HEK293 (cell line): ENCODE measurements around the gene MCM6.

Source experiments
- CTCF ChIA-PET: fragments of 350-600 bp; formaldehyde crosslinking; extraction: SDS; loops from one replicate; lab custom pipeline; 2021; ENCODE audit warnings: antibody characterized with exemption; lab: Yijun Ruan, JAX
- POLR2A ChIA-PET: fragments of 300-600 bp; formaldehyde crosslinking; extraction: SDS; loops from one replicate; lab custom pipeline; 2020; ENCODE audit warnings: antibody characterized with exemption, inconsistent platforms; lab: Yijun Ruan, JAX
- H3K27ac ChIP-seq: fragments of 200-500 bp; sonication (Bioruptor generic); 2 replicates; pipeline ENCODE4 v1.5.1; 2014; ENCODE audit warnings: low read depth, low read length, control low read depth, inconsistent platforms; ENCODE audit errors: extremely low read depth
- H3K36me3 ChIP-seq, 2 experiments: fragments of 200-500 bp in 1 of 2; sonication (Bioruptor generic) in 1 of 2; 1 replicate in 1 of 2; 2 replicates in 1 of 2; pipeline ENCODE4 v1.5.1; 2014 to 2017; ENCODE audit warnings: inconsistent platforms in 2 of 2, low read length in 2 of 2; ENCODE audit not compliant: control insufficient read depth in 2 of 2, insufficient read depth in 1 of 2
- H3K4me1 ChIP-seq: fragments of 200-500 bp; sonication (Bioruptor generic); 2 replicates; pipeline ENCODE4 v1.5.1; 2014; ENCODE audit warnings: mild to moderate bottlenecking, low read length, inconsistent platforms; ENCODE audit not compliant: control insufficient read depth, insufficient read depth
- H3K4me3 ChIP-seq: 2 replicates; pipeline ENCODE4 v1.5.1; 2011; ENCODE audit warnings: low read depth, mild to moderate bottlenecking, control low read depth, low read length, moderate library complexity
- H3K9me3 ChIP-seq: fragments of 200-500 bp; sonication (Bioruptor generic); 2 replicates; pipeline ENCODE4 v1.5.1; 2014; ENCODE audit warnings: low read depth, low read length, inconsistent platforms; ENCODE audit not compliant: control insufficient read depth, insufficient read depth
- GFI1B ChIP-seq: fragments of 450-650 bp; formaldehyde crosslinking; IDR thresholded peaks from 2 replicates; pipeline ENCODE4 v1.5.1; 2016; ENCODE audit warnings: missing biosample characterization, missing genetic modification characterization
- GLI4 ChIP-seq: fragments of 450-650 bp; formaldehyde crosslinking; IDR thresholded peaks from 2 replicates; pipeline ENCODE4 v1.5.1; 2016; ENCODE audit warnings: missing biosample characterization, missing genetic modification characterization
- HOXD13 ChIP-seq: sonication (generic); formaldehyde crosslinking; IDR thresholded peaks from 2 replicates; pipeline ENCODE4 v1.8.0; 2022; ENCODE audit warnings: missing genetic modification reagents, borderline replicate concordance
- KLF16 ChIP-seq: fragments of 450-650 bp; formaldehyde crosslinking; IDR thresholded peaks from 2 replicates; pipeline ENCODE4 v1.5.1; 2017; ENCODE audit warnings: missing biosample characterization, missing genetic modification characterization
- OSR2 ChIP-seq: fragments of 450-650 bp; formaldehyde crosslinking; IDR thresholded peaks from 2 replicates; pipeline ENCODE4 v1.5.1; 2016; ENCODE audit warnings: missing biosample characterization, missing genetic modification characterization
- SP7 ChIP-seq: fragments of 450-650 bp; formaldehyde crosslinking; IDR thresholded peaks from 2 replicates; pipeline ENCODE4 v1.5.1; 2016; ENCODE audit warnings: missing biosample characterization, missing genetic modification characterization
- TCF7L2 ChIP-seq: IDR thresholded peaks from 2 replicates; pipeline ENCODE4 v1.6.1; 2011; ENCODE audit warnings: low read depth, mild to moderate bottlenecking, inconsistent platforms, low read length, moderate library complexity, borderline replicate concordance
- YY2 ChIP-seq: fragments of 450-650 bp; formaldehyde crosslinking; IDR thresholded peaks from 2 replicates; pipeline ENCODE4 v1.5.1; 2016; ENCODE audit warnings: missing biosample characterization, missing genetic modification characterization
- ZFP69B ChIP-seq: fragments of 450-650 bp; formaldehyde crosslinking; IDR thresholded peaks from 2 replicates; pipeline ENCODE4 v1.5.1; 2016; ENCODE audit warnings: missing biosample characterization, missing genetic modification characterization
- ZNF10 ChIP-seq: fragments of 450-650 bp; formaldehyde crosslinking; IDR thresholded peaks from 2 replicates; pipeline ENCODE4 v1.5.1; 2017; ENCODE audit warnings: missing biosample characterization, missing genetic modification characterization
- ZNF132 ChIP-seq: fragments of 450-650 bp; formaldehyde crosslinking; IDR thresholded peaks from 2 replicates; pipeline ENCODE4 v1.5.1; 2017; ENCODE audit warnings: missing biosample characterization, missing genetic modification characterization, borderline replicate concordance
- ZNF211 ChIP-seq: fragments of 450-650 bp; formaldehyde crosslinking; IDR thresholded peaks from 2 replicates; pipeline ENCODE4 v1.5.1; 2016; ENCODE audit warnings: low read depth, missing biosample characterization, missing genetic modification characterization
- ZNF394 ChIP-seq: fragments of 450-650 bp; formaldehyde crosslinking; IDR thresholded peaks from 2 replicates; pipeline ENCODE4 v1.5.1; 2016; ENCODE audit warnings: missing biosample characterization, missing genetic modification characterization, mild to moderate bottlenecking, moderate library complexity, borderline replicate concordance
- ZNF449 ChIP-seq: fragments of 450-650 bp; formaldehyde crosslinking; IDR thresholded peaks from 2 replicates; pipeline ENCODE4 v1.5.1; 2017; ENCODE audit warnings: missing biosample characterization, mild to moderate bottlenecking, missing genetic modification characterization, moderate library complexity
- ZNF548 ChIP-seq: fragments of 450-650 bp; formaldehyde crosslinking; IDR thresholded peaks from 2 replicates; pipeline ENCODE4 v1.5.1; 2016; ENCODE audit warnings: missing biosample characterization, missing genetic modification characterization
- ZNF664 ChIP-seq: fragments of 450-650 bp; formaldehyde crosslinking; IDR thresholded peaks from 2 replicates; pipeline ENCODE4 v1.5.1; 2016; ENCODE audit warnings: missing biosample characterization, missing genetic modification characterization
- ZNF777 ChIP-seq: fragments of 450-650 bp; formaldehyde crosslinking; IDR thresholded peaks from 2 replicates; pipeline ENCODE4 v1.5.1; 2017; ENCODE audit warnings: missing biosample characterization, missing genetic modification characterization, borderline replicate concordance
- ZSCAN23 ChIP-seq: fragments of 450-650 bp; formaldehyde crosslinking; IDR thresholded peaks from 2 replicates; pipeline ENCODE4 v1.5.1; 2016; ENCODE audit warnings: missing biosample characterization, missing genetic modification characterization
- ZSCAN4 ChIP-seq: fragments of 450-650 bp; formaldehyde crosslinking; IDR thresholded peaks from 2 replicates; pipeline ENCODE4 v1.5.1; 2017; ENCODE audit warnings: missing biosample characterization, missing genetic modification characterization
- TF ChIP-seq, protein P1 (sequence below): fragments of 450-650 bp; formaldehyde crosslinking; IDR thresholded peaks from 2 replicates; pipeline ENCODE4 v1.5.1; 2016; ENCODE audit warnings: missing biosample characterization, missing genetic modification characterization
- TF ChIP-seq, protein P2 (sequence below): fragments of 450-650 bp; formaldehyde crosslinking; IDR thresholded peaks from 2 replicates; pipeline ENCODE4 v1.5.1; 2016; ENCODE audit warnings: missing biosample characterization, missing genetic modification characterization
- TF ChIP-seq, protein P3 (sequence below): sonication (generic); formaldehyde crosslinking; IDR thresholded peaks from 2 replicates; pipeline ENCODE4 v1.8.1; 2022; ENCODE audit warnings: mild to moderate bottlenecking, moderate library complexity, missing genetic modification reagents

Gene MCM6

GRCh38 chr2:135850892-135851668 lies 25.2 kb downstream of the MCM6 start (continued):
- TF ChIP-seq ZNF394 (tag by site-specific recombination) (no peak), ZNF548 (tag by site-specific recombination) (no peak), TCF7L2 (no peak), ZNF664 (tag by site-specific recombination) (no peak)

DNA sequence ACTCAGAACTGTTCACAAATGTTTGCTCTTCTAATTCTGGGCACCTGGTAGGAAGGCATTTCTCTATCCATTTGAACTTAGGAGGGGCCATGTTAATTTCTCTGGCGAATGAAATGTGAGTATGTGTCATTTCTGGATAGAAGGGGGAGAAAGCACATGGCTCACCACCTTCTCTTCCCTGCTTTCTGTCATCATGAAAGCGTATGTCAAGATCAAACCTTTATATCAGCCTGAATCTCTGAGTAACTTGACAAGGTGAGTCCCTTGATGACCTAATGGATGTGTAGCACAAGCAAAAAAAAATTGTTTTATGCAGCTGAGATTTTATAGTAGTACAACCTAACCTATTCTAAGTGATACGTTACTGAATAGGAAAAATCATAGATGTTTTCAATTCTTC lies 27.2 kb downstream of the MCM6 start:
- peaks cover 79 to 97% of the 10 kb centered on the region in 2 experiments for H3K36me3 ChIP-seq
- no peaks in the 10 kb centered on the region for H3K9me3 ChIP-seq
- POLR2A ChIA-PET: no interaction called here

GRCh38 chr2:135845997-135846396 lies 30.2 kb downstream of the MCM6 start:
- H3K4me3 ChIP-seq: no peak overlapping the region
- CTCF ChIA-PET: interaction anchor here (0.5 kb wide), 1 partner anchor 81 kb away, joined by 3 read pairs; no protein-coding TSS in a partner anchor
- H3K4me1 ChIP-seq: no peaks in the 10 kb centered on the region
- H3K27ac ChIP-seq: no peak overlapping the region
- POLR2A ChIA-PET: no interaction called here
- no peaks in the 10 kb centered on the region for H3K9me3 ChIP-seq
- TF ChIP-seq, protein P1, sequence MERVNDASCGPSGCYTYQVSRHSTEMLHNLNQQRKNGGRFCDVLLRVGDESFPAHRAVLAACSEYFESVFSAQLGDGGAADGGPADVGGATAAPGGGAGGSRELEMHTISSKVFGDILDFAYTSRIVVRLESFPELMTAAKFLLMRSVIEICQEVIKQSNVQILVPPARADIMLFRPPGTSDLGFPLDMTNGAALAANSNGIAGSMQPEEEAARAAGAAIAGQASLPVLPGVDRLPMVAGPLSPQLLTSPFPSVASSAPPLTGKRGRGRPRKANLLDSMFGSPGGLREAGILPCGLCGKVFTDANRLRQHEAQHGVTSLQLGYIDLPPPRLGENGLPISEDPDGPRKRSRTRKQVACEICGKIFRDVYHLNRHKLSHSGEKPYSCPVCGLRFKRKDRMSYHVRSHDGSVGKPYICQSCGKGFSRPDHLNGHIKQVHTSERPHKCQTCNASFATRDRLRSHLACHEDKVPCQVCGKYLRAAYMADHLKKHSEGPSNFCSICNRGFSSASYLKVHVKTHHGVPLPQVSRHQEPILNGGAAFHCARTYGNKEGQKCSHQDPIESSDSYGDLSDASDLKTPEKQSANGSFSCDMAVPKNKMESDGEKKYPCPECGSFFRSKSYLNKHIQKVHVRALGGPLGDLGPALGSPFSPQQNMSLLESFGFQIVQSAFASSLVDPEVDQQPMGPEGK (tag by site-specific recombination): no peak
- TF ChIP-seq ZSCAN4 (tag by site-specific recombination) (no peak), YY2 (no peak), SP7 (tag by site-specific recombination) (no peak), ZFP69B (tag by site-specific recombination) (no peak), ZNF777 (no peak), GLI4 (no peak), ZNF10 (tag by site-specific recombination) (no peak)
- TF ChIP-seq, protein P2, sequence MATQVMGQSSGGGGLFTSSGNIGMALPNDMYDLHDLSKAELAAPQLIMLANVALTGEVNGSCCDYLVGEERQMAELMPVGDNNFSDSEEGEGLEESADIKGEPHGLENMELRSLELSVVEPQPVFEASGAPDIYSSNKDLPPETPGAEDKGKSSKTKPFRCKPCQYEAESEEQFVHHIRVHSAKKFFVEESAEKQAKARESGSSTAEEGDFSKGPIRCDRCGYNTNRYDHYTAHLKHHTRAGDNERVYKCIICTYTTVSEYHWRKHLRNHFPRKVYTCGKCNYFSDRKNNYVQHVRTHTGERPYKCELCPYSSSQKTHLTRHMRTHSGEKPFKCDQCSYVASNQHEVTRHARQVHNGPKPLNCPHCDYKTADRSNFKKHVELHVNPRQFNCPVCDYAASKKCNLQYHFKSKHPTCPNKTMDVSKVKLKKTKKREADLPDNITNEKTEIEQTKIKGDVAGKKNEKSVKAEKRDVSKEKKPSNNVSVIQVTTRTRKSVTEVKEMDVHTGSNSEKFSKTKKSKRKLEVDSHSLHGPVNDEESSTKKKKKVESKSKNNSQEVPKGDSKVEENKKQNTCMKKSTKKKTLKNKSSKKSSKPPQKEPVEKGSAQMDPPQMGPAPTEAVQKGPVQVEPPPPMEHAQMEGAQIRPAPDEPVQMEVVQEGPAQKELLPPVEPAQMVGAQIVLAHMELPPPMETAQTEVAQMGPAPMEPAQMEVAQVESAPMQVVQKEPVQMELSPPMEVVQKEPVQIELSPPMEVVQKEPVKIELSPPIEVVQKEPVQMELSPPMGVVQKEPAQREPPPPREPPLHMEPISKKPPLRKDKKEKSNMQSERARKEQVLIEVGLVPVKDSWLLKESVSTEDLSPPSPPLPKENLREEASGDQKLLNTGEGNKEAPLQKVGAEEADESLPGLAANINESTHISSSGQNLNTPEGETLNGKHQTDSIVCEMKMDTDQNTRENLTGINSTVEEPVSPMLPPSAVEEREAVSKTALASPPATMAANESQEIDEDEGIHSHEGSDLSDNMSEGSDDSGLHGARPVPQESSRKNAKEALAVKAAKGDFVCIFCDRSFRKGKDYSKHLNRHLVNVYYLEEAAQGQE (tag by site-specific recombination): no peak
- peaks cover 66 to 94% of the 10 kb centered on the region in 2 experiments for H3K36me3 ChIP-seq

More for the DNA sequence above, 27.2 kb downstream of the MCM6 start:
- no peak overlapping the region for H3K4me3 ChIP-seq
- no peak overlapping the region for H3K27ac ChIP-seq
- no peak for TF ChIP-seq GFI1B (tag by site-specific recombination)
- TF ChIP-seq HOXD13 (CRISPR knock-in tag): no peak
- no peak for TF ChIP-seq OSR2 (tag by site-specific recombination)
- TF ChIP-seq, protein P3, sequence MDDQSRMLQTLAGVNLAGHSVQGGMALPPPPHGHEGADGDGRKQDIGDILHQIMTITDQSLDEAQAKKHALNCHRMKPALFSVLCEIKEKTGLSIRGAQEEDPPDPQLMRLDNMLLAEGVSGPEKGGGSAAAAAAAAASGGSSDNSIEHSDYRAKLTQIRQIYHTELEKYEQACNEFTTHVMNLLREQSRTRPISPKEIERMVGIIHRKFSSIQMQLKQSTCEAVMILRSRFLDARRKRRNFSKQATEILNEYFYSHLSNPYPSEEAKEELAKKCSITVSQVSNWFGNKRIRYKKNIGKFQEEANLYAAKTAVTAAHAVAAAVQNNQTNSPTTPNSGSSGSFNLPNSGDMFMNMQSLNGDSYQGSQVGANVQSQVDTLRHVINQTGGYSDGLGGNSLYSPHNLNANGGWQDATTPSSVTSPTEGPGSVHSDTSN (CRISPR knock-in tag): no peak
- no peak for TF ChIP-seq ZNF132 (tag by site-specific recombination)
- TF ChIP-seq ZNF394 (tag by site-specific recombination): no peak
- TF ChIP-seq KLF16: no peak
- TF ChIP-seq ZNF449 (tag by site-specific recombination): no peak
- TF ChIP-seq ZSCAN23: no peak
- TF ChIP-seq ZNF211: no peak
- CTCF ChIA-PET: interaction anchor here (1.0 kb wide), 1 partner anchor 845 kb away, joined by 3 read pairs; no protein-coding TSS in a partner anchor
- no peaks in the 10 kb centered on the region for H3K4me1 ChIP-seq
